Lung (tissue), 12 donors: ENCODE data around the gene ARMC10. TPM values are rescaled to one million over a fixed set of nuclear protein-coding genes. Genes with fewer than 3 reads are reported as not detected.
A peak's percentile ranks its signal among the peaks of the same experiment; 100 is the strongest.

ENCODE experiments used
- ATAC-seq: fragments of 200-7000 bp; cut with Tn5 transposase; one replicate; pipeline ENCODE4 v1.9.1; 2020; ENCODE audit warnings: moderate number of reproducible peaks; ENCODE audit not compliant: insufficient read depth, low FRiP score
- DNase-seq, 3 donors: peaks; one replicate each; pipeline ENCODE4 v3.0.0-alpha.2; 2013 to 2017
- H3K27ac ChIP-seq, 2 donors: one replicate each; pipeline ENCODE4 v1.5.1; 2013; ENCODE audit warnings: mild to moderate bottlenecking in 2 of 2, moderate library complexity in 2 of 2, control low read depth in 1 of 2, inconsistent platforms in 1 of 2, low read depth in 1 of 2, low read length in 1 of 2
- H3K27me3 ChIP-seq, 3 donors: one replicate each; pipeline ENCODE4 v1.5.1; 2013; ENCODE audit warnings: low read length in 2 of 3; ENCODE audit not compliant: control insufficient read depth in 3 of 3, insufficient read depth in 3 of 3
- H3K36me3 ChIP-seq, 4 donors: one replicate each; pipeline ENCODE4 v1.5.1; 2013; ENCODE audit warnings: low read length in 4 of 4, mild to moderate bottlenecking in 1 of 4, moderate library complexity in 1 of 4; ENCODE audit not compliant: control insufficient read depth in 4 of 4, insufficient read depth in 4 of 4
- H3K4me1 ChIP-seq, 5 donors: one replicate each; pipeline ENCODE4 v1.5.1; 2013; ENCODE audit warnings: low read length in 5 of 5, mild to moderate bottlenecking in 2 of 5, moderate library complexity in 1 of 5; ENCODE audit not compliant: control insufficient read depth in 5 of 5, insufficient read depth in 5 of 5
- H3K4me3 ChIP-seq: one replicate; pipeline ENCODE4 v1.5.1; 2013; ENCODE audit warnings: mild to moderate bottlenecking, control low read depth, moderate library complexity
- H3K9ac ChIP-seq, 2 donors: one replicate each; pipeline ENCODE4 v1.5.1; 2013; ENCODE audit warnings: low read length in 2 of 2, control low read depth in 1 of 2; ENCODE audit not compliant: insufficient read depth in 1 of 2
- H3K9me3 ChIP-seq, 4 donors: one replicate each; pipeline ENCODE4 v1.5.1; 2013; ENCODE audit warnings: low read length in 3 of 4, mild to moderate bottlenecking in 1 of 4, moderate library complexity in 1 of 4; ENCODE audit not compliant: control insufficient read depth in 4 of 4, insufficient read depth in 3 of 4
- CTCF ChIP-seq: IDR thresholded peaks from 2 replicates; pipeline ENCODE4 v1.5.1; 2012; ENCODE audit warnings: mild to moderate bottlenecking; ENCODE audit errors: control extremely low read depth, extremely low read depth
- WGBS, 2 donors: extraction: QIAGEN DNeasy Blood & Tissue Kit; methylation state at CpG; one replicate each; pipeline ENCODE4 v1.1.7; 2013; 5-methylcytosine and 5-hydroxymethylcytosine counted together
- polyA plus RNA-seq, 2 donors: library from polyadenylated mRNA; stranded (reverse); fragments of 200-250 nt; gene quantifications; one replicate each; pipeline ENCODE4 v1.2.1, GENCODE V29; 2013
- total RNA-seq, 2 donors: library from RNA; depleted of rRNA in 1 of 2; stranded (reverse); fragments of >200 nt in 1 of 2; gene quantifications; one replicate each; pipeline ENCODE4 v1.2.1, GENCODE V29; 2014 to 2021
- donor health status: control.
- donor health status: control.
- donor health status: Bipolar disorder and iron deficiency.
- donor health status: healthy.
- donor health status: DM: yes; HTN: yes; CAD: no.

ARMC10 gene
- total and polyA plus RNA-seq, 4 donors = 22.2 to 39.4 (median 28.3) TPM

- Histone ChIP-seq H3K4me3 (no peak overlapping the region), H3K9ac (no peak overlapping the region), H3K4me1 (peaks cover 0 to 5% (median 0%) of the 10 kb centered on the region in 5 donors), H3K27me3 (no peaks in the 10 kb centered on the region), H3K36me3 (peaks cover 9 to 17% (median 13%) of the 10 kb centered on the region in 4 donors), H3K9me3 (no peaks in the 10 kb centered on the region), H3K27ac (no peak overlapping the region)
- WGBS, 2 donors = 60 to 73% methylated on average over 6 of the region's 6 CpGs
- TF ChIP-seq CTCF = no peak
- ATAC-seq (no peak), DNase-seq (peak in 1 of 3 donors; percentile 13)
These were observed 55.0 kb downstream of the ARMC10 start for GRCh38 chr7:103129702-103130549.

- no peak overlapping the region for H3K9ac ChIP-seq
- no peak for TF ChIP-seq CTCF
- H3K9me3 ChIP-seq = no peaks in the 10 kb centered on the region
- H3K4me3 ChIP-seq = no peak overlapping the region
- peaks cover 0 to 13% (median 1%) of the 10 kb centered on the region in 5 donors for H3K4me1 ChIP-seq
- WGBS, 2 donors = 83 to 93% methylated on average over 9 of the region's 9 CpGs
- no peak overlapping the region for H3K27ac ChIP-seq
- no peak for ATAC-seq
- no peaks in the 10 kb centered on the region for H3K27me3 ChIP-seq
- H3K36me3 ChIP-seq = peaks cover 8 to 15% (median 12%) of the 10 kb centered on the region in 4 donors
- DNase-seq = no peak
These were observed 56.1 kb downstream of the ARMC10 start for GRCh38 chr7:103130901-103131624.

GRCh38 chr7:103132995-103133688, 58.2 kb downstream of the ARMC10 start:
- WGBS, 2 donors = 80 to 81% methylated on average over 9 of the region's 9 CpGs
- TF ChIP-seq CTCF = no peak
- no peak overlapping the region for H3K27ac ChIP-seq
- DNase-seq (no peak), ATAC-seq (no peak)
- no peaks in the 10 kb centered on the region for H3K27me3 ChIP-seq
- H3K4me1 ChIP-seq = peaks cover 0 to 13% (median 1%) of the 10 kb centered on the region in 5 donors
- H3K4me3 ChIP-seq = no peak overlapping the region
- H3K9ac ChIP-seq = no peak overlapping the region
- H3K36me3 ChIP-seq = peaks cover under 1 to 4% (median 3%) of the 10 kb centered on the region in 4 donors
- no peaks in the 10 kb centered on the region for H3K9me3 ChIP-seq
